Right atrium auricular region (tissue), 2 donors: ENCODE results near the gene ADGRG7. TPM values are rescaled to one million over a fixed set of nuclear protein-coding genes. Genes with fewer than 3 reads are reported as not detected.
A peak's percentile ranks its signal among the peaks of the same experiment; 100 is the strongest.

Experiments
- DNase-seq: peaks from one replicate; pipeline ENCODE4 v3.0.0-alpha.2; 2019; ENCODE audit warnings: low spot score
- H3K27ac ChIP-seq, 2 donors: fragments of 200-600 bp; sonication (generic); 1 replicate in 1 of 2; 2 replicates in 1 of 2; pipeline ENCODE4 v1.5.1; 2016 to 2019
- H3K27me3 ChIP-seq, 2 donors: fragments of 200-600 bp; sonication (generic); one replicate each; pipeline versions ENCODE4 v1.5.1 to v1.6.0; 2017 to 2019
- H3K36me3 ChIP-seq: fragments of 200-600 bp; sonication (generic); one replicate; pipeline ENCODE4 v1.5.1; 2016
- H3K4me1 ChIP-seq, 2 donors: fragments of 200-600 bp; sonication (generic); one replicate each; pipeline versions ENCODE4 v1.5.1 to v1.6.0; 2017 to 2019
- H3K4me3 ChIP-seq, 2 donors: fragments of 200-600 bp; sonication (generic); 1 replicate in 1 of 2; 2 replicates in 1 of 2; pipeline ENCODE4 v1.5.1; 2017 to 2019; ENCODE audit warnings: mild to moderate bottlenecking in 1 of 2, moderate library complexity in 1 of 2
- H3K9me3 ChIP-seq, 2 donors: fragments of 200-600 bp; sonication (generic); one replicate each; pipeline ENCODE4 v1.5.1; 2019
- total RNA-seq, 2 donors: library from RNA; depleted of rRNA; stranded (reverse); fragments of >200 nt; gene quantifications; one replicate each; pipeline ENCODE4 v1.1.0, GENCODE V29; 2016
- TF ChIP-seq, protein P1 (sequence below), 2 donors: fragments of 200-600 bp; sonication (generic); IDR thresholded peaks; one replicate each; pipeline ENCODE4 v1.5.1; 2019; ENCODE audit warnings: antibody characterized with exemption in 2 of 2

Gene ADGRG7
- total RNA-seq, 2 donors from 2014 or later, result not detected

DNA sequence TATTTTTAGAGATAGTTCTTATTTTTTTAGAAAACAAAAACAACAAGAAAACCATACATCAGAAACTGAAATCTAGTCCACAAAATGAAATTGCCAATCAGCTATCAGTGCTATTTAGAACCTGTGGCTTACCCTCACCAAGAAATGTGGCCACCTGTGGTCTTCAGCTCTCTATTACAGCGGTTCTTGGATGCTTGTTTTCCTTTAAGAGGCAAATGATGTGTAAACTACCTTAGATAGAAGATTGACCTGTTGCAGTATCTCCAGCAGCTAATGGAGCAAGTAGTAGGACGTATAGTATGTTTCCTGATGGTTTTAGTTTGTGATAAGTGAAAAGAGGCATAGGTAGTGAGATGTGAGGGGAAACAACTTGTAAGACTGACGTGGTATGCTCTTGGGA, 121.1 kb downstream of the ADGRG7 start:
- no peaks in the 10 kb centered on the region for H3K27me3 ChIP-seq
- TF ChIP-seq, protein P1, sequence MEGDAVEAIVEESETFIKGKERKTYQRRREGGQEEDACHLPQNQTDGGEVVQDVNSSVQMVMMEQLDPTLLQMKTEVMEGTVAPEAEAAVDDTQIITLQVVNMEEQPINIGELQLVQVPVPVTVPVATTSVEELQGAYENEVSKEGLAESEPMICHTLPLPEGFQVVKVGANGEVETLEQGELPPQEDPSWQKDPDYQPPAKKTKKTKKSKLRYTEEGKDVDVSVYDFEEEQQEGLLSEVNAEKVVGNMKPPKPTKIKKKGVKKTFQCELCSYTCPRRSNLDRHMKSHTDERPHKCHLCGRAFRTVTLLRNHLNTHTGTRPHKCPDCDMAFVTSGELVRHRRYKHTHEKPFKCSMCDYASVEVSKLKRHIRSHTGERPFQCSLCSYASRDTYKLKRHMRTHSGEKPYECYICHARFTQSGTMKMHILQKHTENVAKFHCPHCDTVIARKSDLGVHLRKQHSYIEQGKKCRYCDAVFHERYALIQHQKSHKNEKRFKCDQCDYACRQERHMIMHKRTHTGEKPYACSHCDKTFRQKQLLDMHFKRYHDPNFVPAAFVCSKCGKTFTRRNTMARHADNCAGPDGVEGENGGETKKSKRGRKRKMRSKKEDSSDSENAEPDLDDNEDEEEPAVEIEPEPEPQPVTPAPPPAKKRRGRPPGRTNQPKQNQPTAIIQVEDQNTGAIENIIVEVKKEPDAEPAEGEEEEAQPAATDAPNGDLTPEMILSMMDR (IDR thresholded peaks at IDR 0.05), result no peak
- DNase-seq, result no peak

DNA sequence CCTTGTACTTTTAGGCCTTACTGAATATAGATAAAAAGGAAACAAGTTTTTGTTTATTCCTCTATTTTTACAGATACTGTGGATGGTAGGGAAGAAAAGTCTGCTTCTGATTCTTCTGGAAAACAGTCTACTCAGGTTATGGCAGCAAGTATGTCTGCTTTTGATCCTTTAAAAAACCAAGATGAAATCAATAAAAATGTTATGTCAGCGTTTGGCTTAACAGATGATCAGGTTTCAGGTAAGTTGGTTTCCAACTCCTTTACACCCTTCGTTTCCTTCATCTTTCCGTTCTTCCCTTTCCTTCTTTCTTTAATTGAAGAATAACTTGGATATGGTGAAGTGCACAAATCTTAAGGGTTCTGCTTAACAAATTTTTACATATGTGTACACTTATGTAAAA, 123.0 kb downstream of the ADGRG7 start:
- no peaks in the 10 kb centered on the region for H3K27me3 ChIP-seq
- H3K27ac ChIP-seq, result no peak overlapping the region
- no peaks in the 10 kb centered on the region for H3K9me3 ChIP-seq
- H3K4me1 ChIP-seq, result peaks cover 0 to 10% of the 10 kb centered on the region in 2 donors
- DNase-seq, result no peak
- TF ChIP-seq, protein P1 (IDR thresholded peaks at IDR 0.05), result no peak
- no peak overlapping the region for H3K4me3 ChIP-seq
- peaks cover 31% of the 10 kb centered on the region for H3K36me3 ChIP-seq

More for the DNA sequence above, 121.1 kb downstream of the ADGRG7 start:
- Histone ChIP-seq H3K36me3 (peaks cover 11% of the 10 kb centered on the region), H3K27ac (no peak overlapping the region), H3K4me1 (peaks cover 0 to 26% of the 10 kb centered on the region in 2 donors), H3K4me3 (no peak overlapping the region), H3K9me3 (no peaks in the 10 kb centered on the region)

DNA sequence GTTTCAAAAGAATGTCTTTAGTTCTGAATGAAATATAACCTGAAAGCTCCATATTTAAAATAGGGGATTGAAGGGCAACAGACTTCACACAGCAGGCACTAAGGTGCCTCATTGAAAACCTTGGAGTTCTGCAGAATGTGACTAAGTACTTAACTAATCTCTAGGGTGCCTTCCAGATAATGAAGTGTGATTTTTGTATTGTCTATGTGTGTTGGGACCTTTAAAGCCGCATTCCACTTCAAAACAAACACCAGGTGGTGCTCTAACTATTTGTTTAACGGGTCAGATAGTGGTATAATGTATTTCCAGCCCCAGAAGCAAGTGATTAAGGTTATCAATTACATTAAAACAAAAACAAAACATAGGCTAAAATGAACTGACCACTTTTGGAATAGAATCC, 127.9 kb downstream of the ADGRG7 start:
- TF ChIP-seq, protein P1 (IDR thresholded peaks at IDR 0.05), result peak in 1 of 2 donors; percentile 51
- Histone ChIP-seq H3K27me3 (no peaks in the 10 kb centered on the region), H3K27ac (no peak overlapping the region)

DNA sequence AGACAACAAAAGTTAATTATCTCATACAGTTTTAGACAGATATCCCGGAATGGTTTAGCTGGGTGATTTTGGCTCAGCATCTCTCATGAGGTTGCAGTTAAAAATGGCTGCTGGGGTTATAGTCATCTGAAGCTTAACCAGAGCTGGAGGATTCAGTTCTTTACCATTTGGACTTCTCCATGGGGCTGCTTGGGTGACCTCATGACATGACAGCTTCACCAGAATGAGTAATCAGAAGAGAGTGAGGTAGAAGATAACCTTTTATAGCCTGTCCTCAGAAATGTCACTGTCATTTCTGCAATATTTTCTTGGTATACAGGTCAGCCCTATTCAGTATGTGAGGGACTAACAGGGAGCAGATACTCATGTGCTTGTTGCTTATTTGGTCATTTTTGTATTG, 130.8 kb downstream of the ADGRG7 start:
- Histone ChIP-seq H3K27ac (no peak overlapping the region), H3K4me1 (no peaks in the 10 kb centered on the region), H3K4me3 (no peak overlapping the region), H3K9me3 (no peaks in the 10 kb centered on the region), H3K27me3 (no peaks in the 10 kb centered on the region), H3K36me3 (peaks cover 53% of the 10 kb centered on the region)
- TF ChIP-seq, protein P1 (IDR thresholded peaks at IDR 0.05), result no peak
- no peak for DNase-seq

More for the DNA sequence above, 127.9 kb downstream of the ADGRG7 start:
- Histone ChIP-seq H3K4me3 (no peak overlapping the region), H3K4me1 (peaks cover 0 to 10% of the 10 kb centered on the region in 2 donors), H3K36me3 (peaks cover 50% of the 10 kb centered on the region), H3K9me3 (no peaks in the 10 kb centered on the region)
- no peak for DNase-seq

DNA sequence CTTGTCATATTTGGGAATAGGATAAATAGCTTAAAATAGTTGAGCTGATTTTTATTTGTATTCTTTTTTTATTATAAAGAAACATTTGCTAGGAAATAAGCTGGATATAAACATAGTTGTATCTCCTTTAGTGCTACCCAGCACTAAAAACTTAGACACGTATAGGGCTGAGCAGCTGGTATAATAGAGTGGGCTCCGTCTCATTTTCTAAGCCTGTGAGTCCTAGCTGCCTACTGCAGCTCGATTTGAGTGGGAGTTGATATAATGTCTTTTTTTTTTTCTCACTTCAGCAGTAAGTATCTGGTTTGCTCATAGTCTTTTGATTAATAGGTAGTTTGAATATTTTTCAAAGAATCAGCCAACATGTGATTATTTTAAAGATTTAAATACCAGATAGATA, 134.1 kb downstream of the ADGRG7 start:
- Histone ChIP-seq H3K36me3 (peaks cover 43% of the 10 kb centered on the region), H3K27me3 (no peaks in the 10 kb centered on the region), H3K4me3 (no peak overlapping the region), H3K27ac (no peak overlapping the region), H3K4me1 (peaks cover 0 to 6% of the 10 kb centered on the region in 2 donors), H3K9me3 (no peaks in the 10 kb centered on the region)
- no peak for DNase-seq
- TF ChIP-seq, protein P1 (IDR thresholded peaks at IDR 0.05), result no peak

DNA sequence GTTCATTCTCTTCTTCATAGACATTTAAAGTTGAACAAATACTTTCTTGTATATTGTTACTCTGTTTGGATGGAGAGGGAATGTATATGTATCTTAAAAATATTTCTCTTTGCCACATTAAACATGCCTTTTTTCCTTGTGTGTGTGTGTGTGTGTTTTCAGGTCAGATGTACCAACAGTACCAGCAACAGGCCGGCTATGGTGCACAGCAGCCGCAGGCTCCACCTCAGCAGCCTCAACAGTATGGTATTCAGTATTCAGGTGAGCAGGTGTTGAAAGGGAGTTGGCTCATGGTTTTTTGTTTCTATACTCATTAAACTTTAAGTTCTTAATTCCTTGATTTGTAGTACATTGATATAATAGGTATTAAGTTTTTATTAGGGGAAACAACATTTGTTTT, 135.3 kb downstream of the ADGRG7 start:
- Histone ChIP-seq H3K27ac (no peak overlapping the region), H3K9me3 (no peaks in the 10 kb centered on the region), H3K36me3 (peaks cover 52% of the 10 kb centered on the region), H3K4me1 (peaks cover 0 to 6% of the 10 kb centered on the region in 2 donors), H3K4me3 (no peak overlapping the region), H3K27me3 (no peaks in the 10 kb centered on the region)
- TF ChIP-seq, protein P1 (IDR thresholded peaks at IDR 0.05), result no peak
- DNase-seq, result no peak
